ENCODE measurements around the gene C1QTNF2.
"Not testable (repeated sequence)": the region's sequence is repeated elsewhere in the genome, so short reads cannot be mapped to it uniquely, and the experiment has no call there.

Gene C1QTNF2

GRCh38 chr5:160340513-160340912 is 29.9 kb downstream of the C1QTNF2 start:
- not testable (repeated sequence) for DNase-seq

GRCh38 chr5:160339406-160340130 is 30.9 kb downstream of the C1QTNF2 start:
- DNase-seq = no peak

GRCh38 chr5:160334716-160335115 is 35.7 kb downstream of the C1QTNF2 start:
- not testable (repeated sequence) for DNase-seq

- no peak for DNase-seq
These were observed 36.7 kb downstream of the C1QTNF2 start for GRCh38 chr5:160333721-160334120.

GRCh38 chr5:160330212-160330611 is 40.2 kb downstream of the C1QTNF2 start:
- no peak for DNase-seq

- DNase-seq = no peak
These were observed 42.6 kb downstream of the C1QTNF2 start for GRCh38 chr5:160327818-160328217.

- DNase-seq = no peak
These were observed 43.4 kb downstream of the C1QTNF2 start for GRCh38 chr5:160326981-160327380.

GRCh38 chr5:160325716-160326115 is 44.7 kb downstream of the C1QTNF2 start:
- DNase-seq = no peak

GRCh38 chr5:160324886-160325285 is 45.5 kb downstream of the C1QTNF2 start:
- no peak for DNase-seq

- DNase-seq = no peak
These were observed 52.0 kb downstream of the C1QTNF2 start for GRCh38 chr5:160318409-160318808.

- DNase-seq = no peak
These were observed 53.0 kb downstream of the C1QTNF2 start for GRCh38 chr5:160317434-160317833.

- DNase-seq = no peak
These were observed 54.5 kb downstream of the C1QTNF2 start for GRCh38 chr5:160315968-160316367.

GRCh38 chr5:160312960-160313727 is 57.3 kb downstream of the C1QTNF2 start:
- DNase-seq = no peak

GRCh38 chr5:160312134-160312959 is 58.1 kb downstream of the C1QTNF2 start, which contains the start of gene CCNJL:
Gene CCNJL, minus strand, starts transcription at chr5:160312564. Its CDS starts 641 bp downstream, at chr5:160311923.
- DNase-seq = no peak

- DNase-seq = no peak
These were observed 58.8 kb downstream of the C1QTNF2 start for GRCh38 chr5:160311491-160312133.

GRCh38 chr5:160310552-160311295 is 59.7 kb downstream of the C1QTNF2 start:
- no peak for DNase-seq

- no peak for DNase-seq
These were observed 60.3 kb downstream of the C1QTNF2 start for GRCh38 chr5:160310140-160310539.

GRCh38 chr5:160306696-160307095 is 63.7 kb downstream of the C1QTNF2 start:
- no peak for DNase-seq

GRCh38 chr5:160305319-160305718 is 65.1 kb downstream of the C1QTNF2 start:
- DNase-seq = no peak

- DNase-seq = no peak
These were observed 66.7 kb downstream of the C1QTNF2 start for GRCh38 chr5:160303690-160304089.

- DNase-seq = no peak
These were observed 72.2 kb downstream of the C1QTNF2 start for GRCh38 chr5:160298189-160298588.

- DNase-seq = no peak
These were observed 72.7 kb downstream of the C1QTNF2 start for GRCh38 chr5:160297776-160298175.
